ENCODE data around the gene SNTG2.
A peak's percentile ranks its signal among the peaks of the same experiment; 100 is the strongest.

Gene SNTG2

DNA sequence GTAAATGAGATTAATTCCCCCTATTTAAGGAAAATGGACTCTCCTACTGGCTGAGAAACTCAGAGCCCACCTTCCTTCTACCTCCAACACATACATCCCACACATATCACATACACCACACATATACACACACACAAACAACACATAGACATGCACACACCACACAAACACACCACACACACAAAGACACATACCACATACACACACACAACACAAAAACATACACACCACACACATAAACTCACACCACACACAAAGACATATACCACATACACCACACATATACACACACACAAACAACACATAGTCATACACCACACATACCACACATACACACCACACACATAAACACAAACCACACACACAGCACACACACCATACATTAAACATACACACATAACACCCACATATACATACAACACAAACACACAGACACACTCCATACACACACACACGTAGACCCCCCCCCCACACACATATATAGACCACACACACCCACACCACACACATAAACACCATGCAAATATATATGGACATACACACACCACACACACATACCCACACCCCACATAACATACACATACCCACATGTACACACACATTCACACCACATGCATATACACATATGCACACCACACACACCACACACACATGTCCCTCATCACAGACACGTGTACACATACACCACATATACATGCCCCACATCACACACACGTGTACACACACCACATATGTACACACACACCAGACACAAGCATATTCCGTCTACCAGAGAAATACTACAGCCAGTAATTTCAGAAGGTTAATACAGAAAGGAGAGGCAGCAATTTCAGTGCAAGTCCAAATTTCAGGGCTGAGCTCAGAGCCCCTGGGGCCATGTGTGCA is 204.3 kb downstream of the SNTG2 start:
- DNase-seq, result no peak

DNA sequence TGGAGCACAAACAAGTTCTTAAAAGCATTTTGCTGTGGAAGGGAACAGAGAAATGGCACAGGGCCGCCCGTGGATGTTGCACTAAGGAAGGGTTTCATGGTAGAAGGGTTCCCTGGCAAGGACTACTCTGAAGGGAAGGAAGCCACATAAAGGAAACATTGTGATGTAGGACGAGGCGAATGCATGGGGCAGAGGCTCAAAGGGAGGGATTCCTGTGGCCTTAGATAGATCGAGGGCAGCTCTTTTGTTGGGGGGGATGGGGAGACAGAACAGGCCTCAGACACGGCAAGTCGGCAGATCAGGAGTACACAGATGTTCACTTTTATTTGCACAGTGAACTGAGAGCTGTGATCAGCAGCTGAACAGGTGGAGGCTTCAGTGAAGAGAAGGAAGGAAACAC is 205.4 kb downstream of the SNTG2 start:
- no peak for DNase-seq

DNA sequence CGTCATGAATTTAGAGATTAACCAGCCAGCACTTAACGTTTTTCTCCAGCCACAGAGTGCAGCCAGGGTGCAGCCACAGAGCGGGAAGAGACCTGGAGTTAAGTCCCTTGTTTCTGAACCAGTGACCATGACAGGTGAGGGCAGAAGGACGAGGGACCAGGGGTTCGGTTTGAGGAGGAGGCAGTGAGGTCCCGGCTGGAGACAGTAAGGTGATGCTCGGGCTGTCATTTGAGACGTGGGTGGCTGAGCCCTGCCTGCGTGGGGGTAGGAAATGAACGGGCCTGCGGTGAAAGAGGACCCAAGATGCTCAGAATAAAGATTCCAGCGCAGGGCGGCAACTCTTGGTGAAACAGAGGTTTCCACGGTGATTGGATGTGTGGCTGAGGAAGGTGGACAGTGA is 205.9 kb downstream of the SNTG2 start:
- DNase-seq, result no peak

DNA sequence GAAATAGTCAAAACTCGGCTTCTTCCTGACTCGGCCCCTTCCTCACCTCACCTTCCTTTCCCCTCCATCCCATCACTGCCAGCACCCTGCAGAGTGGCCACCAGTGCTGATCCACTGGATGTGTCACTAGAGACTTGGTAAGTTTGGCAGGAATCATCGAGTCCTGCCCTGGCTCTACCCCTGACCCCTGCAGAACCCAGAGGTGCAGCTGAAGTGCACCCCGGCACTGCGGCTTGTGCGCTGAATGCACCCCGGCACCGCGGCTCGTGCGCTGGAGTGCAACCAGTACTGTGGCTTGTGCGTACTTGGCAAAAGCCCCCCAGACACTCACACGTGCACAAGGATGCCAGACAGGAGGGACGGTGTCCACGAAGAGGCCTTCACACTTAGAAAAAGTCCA is 206.5 kb downstream of the SNTG2 start:
- no peak for DNase-seq

DNA sequence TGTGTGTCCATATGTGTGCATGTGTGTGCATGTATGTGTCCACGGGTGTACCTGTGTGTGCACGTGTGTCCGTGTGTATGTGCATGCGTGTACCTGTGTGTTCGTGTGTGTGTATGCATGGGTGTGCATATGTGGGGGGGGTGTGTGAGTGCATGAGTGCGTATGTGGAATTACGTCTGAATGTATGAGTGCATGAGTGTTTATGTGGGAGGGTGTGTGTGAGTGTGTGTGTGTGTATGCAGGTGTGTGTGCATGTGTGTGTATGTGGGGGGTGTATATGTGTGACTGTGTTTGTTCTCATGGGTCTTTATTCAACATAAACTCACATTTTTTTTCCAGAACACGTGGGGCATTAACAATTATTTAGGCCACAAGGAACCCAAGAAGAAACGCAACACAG is 208.4 kb downstream of the SNTG2 start:
- DNase-seq, result no peak

DNA sequence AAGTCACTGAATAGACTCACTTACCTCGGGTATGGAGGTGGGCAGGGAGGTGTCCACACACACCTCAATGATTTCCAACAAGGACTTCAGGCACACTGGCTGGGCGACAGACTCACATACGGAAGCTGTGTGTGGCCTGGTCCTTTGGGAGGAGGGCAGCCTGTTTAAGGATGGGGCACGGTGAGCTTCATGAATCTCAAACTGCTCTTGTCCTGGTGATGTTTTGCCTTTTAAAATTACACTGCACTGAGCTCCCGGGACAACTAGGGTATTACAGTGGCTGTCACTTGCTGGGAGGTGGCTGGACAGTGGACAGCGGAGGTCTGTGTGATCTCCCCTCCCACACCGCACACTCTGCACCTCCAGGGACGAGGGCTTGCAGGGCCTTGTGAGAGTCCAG is 211.6 kb downstream of the SNTG2 start:
- DNase-seq, result no peak

DNA sequence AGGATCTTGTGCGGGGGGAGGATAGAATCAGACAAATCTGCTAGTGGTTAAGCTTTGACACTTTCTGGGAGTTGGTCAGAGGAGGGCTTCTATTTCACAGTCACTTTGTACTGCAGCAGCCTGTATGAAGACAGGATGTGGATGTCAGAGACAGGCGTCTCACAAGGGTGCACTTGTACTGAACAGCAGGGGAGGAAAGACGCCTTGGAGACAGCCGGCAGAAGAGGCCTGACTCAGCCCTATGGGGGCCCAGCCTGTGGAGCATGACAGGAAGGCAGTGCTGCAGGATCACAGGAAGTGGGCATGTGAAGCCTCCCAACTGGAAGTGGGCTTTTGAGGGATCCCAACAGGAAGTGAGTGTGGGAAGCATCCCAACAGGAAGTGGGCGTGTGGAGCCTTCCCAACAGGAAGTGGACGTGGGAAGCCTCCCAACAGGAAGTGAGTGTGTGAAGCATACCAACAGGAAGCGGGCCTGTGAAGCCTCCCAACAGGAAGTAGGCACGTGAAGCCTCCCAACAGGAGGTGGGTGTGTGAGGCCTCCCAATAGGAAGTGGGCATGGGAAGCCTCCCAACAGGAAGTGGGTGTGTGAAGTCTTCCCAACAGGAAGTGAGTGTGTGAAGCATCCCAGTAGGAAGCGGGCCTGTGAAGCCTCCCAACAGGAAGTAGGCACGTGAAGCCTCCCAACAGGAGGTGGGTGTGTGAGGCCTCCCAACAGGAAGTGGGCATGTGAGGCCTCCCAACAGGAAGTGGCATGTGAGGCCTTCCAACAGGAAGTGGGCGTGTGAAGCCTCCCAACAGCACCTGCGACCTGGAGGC is 212.3 kb downstream of the SNTG2 start:
- DNase-seq, result peak; percentile 24 to 26

DNA sequence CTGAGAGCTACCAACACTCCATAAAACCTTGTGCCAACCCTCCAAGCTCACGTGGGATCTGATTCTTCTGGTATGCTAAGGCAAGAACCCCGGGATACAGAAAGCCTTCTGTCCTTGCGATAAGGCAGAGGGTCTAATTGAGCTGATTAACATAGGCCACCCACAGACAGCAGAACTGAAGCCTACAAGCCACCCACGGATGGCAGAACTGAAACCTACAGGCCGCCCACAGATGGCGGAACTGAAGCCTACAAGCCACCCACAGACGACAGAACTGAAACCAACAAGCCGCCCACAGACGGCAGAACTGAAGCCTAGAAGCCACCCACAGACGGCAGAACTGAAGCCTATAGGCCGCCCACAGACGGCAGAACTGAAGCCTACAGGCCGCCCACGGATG is 216.3 kb downstream of the SNTG2 start:
- DNase-seq, result peak in 1 of 2 donors; percentile 17

DNA sequence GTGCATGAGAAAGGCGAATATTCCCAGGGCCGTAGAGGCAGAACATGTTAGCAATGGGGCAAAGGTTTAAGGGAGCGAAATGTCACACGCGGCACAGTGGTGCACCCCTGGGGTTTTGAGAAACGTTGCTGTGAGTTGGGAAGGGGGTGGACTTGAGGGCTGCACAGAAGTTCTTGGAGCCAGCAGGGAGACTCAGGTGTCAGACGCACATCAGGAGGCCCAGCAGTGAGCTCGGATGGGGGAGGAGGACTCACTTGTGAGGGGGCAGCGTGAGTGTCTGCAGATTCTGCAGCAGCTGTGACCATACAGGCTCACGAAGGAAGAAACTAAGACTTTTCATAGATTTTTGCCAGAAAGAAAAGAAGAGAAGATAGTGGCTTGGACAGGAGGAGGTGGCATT is 218.2 kb downstream of the SNTG2 start:
- DNase-seq, result no peak

DNA sequence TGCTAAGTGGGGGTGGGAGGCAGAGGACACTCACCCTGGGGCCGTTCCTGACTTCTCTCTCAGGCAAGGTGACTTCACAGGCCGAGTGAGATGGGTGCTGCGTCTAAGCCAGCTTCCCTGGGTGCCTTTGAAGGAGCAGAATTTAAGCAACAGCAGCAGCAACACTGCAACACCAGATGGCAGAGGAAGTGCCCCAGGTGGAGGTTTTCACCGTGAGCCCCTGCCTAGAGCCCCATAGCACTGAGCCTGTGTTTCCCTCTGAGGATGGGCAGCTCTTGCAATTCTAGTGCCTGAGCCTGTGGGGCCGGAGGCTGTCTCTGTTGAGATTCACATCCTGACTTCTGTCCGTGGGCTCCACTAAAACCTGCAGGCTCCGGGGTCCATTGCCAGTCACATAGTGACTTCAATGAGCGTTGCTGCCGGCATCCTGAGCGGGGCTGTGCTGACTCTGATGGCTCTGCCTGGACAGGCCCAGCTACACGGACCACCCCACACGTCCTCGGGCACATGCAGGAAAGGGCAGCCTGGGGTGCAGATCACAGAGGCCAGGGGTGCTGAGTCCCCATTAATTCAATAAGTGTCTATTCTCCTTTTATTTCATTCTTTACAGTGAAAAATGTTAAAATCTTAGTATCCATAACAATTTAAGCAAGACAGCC is 218.8 kb downstream of the SNTG2 start:
- DNase-seq, result no peak

DNA sequence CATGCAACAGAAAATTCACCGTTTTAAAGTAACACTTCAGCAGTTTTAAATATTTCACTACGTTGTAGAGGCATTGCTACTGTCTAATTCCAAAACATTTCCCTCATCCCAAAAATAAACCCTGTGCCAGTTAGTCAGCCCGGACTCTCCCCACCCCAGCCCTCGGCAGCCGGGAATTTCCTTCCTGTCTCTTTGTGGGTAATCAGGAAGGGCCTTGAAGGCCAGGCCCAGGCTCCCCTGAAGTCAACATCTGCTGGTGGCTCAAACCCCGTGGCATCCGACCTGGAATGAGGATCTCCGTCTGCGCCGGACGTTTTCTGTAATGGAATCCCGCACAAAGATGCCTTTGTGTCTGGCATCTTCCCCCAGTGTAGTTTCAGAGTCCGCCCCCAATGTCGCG is 219.6 kb downstream of the SNTG2 start:
- DNase-seq, result no peak

DNA sequence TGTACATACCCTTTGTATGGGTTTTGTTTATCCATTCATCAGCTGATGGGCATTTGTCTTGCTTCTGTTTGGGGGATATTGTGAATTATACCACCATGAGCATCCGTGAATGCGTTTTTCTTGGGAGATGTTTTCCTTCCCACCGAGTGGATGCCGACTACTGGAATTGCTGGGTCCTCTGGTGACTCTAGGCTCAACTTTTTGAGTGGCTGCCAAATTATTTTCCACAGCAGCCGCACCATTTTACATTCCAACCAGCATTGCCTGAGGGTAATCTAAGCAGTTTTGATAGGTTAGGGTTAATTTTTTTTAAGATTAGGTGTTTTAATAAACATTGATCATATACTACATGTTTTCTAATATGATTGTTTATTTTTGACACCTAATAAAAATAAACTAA is 220.1 kb downstream of the SNTG2 start:
- DNase-seq, result no peak

DNA sequence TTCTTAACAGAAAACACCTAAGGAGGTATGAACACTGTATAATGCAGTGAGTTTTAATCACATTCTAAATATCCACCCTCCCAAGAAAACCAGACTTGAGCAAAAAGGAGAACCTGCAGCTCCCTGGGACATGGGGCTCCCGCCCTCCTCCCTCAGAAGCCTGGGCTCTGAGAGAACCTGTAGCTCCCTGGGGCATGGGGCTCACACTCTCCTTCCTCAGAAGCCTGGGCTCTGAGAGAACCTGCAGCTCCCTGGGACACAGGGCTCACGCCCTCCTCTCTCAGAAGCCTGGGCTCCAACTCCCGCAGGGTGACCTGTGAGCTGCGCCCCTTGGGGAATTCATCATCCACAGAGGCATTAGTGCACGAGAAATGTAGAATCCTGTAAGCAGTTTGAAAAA is 222.9 kb downstream of the SNTG2 start:
- no peak for DNase-seq

DNA sequence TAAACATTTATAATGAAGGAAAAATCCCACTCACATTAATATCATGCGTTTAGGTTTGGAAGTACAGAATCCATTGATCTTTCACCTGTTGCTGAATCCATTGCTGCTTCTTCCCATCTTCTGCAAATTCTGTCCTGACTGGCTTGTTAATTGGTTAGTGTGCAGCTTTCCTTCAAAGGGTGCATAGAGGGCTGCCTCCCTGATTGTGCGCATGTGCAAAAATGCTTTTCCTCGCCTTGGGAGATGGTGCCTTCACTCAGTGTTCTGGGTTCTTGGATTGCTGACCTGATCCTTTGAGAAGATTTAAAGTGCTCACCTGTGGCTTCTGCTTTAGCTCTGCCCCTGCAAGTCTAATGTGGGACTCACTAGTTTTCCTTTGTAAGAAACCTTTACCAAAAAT is 231.2 kb downstream of the SNTG2 start:
- no peak for DNase-seq

DNA sequence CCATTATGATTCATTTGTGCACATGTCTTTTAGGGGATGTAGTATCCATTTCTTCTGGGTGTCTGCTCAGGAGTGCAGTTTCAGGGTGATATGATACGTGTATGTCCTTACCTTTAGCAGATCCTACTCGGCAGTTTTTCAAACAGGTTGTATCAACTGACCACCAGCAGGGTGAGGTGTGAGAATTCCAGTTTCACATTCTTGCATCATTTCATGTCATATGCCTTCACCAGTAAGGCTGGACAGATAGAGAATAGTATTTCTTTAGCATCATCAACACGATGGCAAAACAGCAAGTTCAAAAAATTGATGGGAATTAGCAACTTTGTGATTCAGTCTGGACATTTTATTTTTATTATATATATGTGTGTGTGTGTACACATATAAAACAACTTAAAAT is 232.7 kb downstream of the SNTG2 start:
- no peak for DNase-seq

DNA sequence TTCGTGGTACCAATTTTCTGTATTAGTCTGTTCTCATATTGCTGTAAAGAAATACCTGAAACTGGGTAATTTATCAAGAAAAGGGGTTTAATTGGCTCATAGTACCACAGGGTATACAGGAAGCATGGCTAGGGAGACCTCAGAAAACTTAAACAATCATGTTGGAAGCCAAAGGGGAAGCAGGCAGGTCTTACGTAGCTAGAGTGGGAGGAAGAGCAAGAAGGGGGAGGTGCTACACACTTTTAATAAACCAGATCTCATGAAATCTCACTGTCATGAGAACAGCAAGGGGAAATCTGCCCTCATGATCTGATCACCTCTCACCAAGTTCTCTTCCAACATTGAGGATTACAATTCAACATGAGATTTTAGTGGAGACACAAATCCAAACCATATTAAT is 235.8 kb downstream of the SNTG2 start:
- no peak for DNase-seq

DNA sequence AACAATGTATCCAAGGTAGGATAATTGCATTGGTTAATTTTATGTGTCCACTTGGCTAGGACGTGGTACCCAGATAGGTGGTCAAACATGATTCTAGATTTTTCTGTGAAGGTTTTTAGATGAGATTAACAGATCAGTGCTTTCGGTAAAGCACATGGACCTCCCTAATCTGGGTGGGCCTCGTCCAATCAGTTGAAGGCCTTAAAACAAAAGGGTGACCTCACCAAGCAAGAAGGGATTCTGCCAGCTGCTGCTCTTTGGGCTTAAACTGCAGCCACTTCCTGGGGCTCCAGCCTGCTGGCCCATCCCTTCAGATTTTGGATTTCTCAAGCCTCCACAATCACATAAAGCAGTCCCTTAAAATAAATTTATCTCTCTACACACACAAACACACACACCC is 236.5 kb downstream of the SNTG2 start:
- DNase-seq, result no peak

DNA sequence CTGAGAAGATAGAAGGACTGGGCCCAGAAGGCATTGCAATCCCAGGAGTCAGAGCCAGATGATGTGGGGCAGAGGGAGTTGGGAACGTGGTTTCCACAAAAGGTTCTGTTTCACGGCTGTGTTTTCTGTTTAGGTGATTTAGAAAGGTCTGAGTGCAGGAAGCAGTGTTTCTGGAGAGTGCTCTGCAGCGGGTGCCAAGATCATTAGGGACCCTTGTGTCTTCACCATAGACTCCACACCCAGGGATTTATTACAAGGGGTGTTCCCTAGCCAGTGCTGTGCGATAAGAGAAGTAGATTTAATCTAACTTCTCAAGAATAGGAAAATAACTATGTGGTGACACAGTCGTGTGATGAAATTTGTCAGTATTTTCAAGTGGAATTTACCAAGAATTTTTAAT is 241.5 kb downstream of the SNTG2 start:
- no peak for DNase-seq

DNA sequence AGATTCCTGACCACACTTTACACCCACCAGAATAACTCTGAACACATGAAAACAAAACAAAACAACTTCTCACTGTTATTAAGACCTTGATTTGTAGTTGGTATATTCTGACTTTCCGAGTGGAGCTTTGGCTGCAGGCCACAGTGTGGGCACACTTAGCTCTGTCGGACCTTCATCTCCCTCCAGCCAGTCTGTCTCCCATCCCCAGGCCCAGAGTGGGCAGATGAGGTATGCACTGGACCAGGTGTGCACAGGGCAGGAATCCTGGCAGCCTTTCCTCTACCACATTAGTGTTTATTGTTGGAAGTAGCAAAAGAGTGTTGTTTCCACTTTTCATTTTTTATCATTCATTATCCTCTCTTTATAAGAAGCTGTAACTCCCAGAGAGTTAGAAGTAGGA is 243.2 kb downstream of the SNTG2 start:
- DNase-seq, result no peak

DNA sequence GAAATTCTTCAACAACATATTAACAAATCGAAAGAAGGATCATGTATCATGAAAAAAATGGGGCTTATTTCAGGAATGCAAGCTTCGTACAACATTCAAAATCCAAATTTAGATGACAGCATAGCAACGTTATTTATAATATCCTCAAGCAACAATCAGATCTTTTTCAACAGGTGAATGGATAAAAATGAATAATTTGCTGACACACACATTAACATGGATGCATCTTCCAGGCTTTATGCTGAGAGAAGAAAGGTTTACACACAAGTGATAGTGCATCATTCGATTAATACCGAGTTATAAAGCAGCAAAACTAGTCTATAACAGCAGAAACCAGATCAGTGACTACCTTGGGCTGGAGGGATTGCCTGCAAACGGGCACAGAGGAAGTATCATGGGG is 253.1 kb downstream of the SNTG2 start:
- no peak for DNase-seq

DNA sequence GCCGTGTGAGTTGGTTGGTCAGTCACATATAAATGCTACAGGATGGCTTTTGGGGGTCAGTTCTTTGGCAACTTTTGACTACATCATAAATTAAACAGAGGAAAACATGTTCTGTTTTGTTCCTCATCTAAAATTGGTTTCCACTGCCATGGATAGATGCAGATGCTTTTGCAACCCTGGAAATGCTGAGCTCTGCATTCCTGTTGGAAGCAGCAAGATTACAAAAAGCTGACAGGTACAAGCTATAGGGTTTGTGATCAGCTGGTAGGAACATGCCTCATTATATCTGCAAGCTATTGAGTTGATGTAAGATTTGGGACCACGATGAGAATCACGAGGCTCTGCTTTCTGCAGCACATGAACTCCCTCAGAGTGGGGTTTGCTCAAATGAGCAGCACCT is 255.2 kb downstream of the SNTG2 start:
- no peak for DNase-seq

DNA sequence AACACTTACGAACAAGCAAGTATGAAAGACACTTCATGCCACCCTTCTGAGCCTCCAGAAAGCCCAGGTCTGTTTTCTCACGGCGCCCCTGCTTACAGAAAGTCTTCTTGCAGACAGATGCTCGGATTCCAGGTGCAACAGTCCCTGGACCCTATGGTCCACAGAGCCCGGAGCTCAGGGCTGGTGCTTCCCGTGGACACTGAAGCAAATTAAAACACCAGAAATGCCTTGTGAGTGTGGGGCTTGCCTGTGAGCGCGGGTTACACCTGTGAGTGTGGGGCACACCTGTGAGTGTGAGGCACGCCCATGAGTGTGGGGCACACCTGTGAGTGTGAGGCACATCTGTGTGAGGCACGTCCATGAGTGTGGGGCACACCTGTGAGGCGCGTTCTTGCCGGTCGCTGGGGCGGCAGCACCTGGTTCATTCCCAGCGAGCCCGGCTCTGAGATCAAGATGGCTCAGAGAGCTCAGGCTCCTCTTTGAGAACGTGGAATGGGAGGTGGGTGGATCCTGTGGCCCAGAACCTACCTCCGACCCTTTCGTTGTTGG is 257.4 kb downstream of the SNTG2 start:
- DNase-seq, result no peak

DNA sequence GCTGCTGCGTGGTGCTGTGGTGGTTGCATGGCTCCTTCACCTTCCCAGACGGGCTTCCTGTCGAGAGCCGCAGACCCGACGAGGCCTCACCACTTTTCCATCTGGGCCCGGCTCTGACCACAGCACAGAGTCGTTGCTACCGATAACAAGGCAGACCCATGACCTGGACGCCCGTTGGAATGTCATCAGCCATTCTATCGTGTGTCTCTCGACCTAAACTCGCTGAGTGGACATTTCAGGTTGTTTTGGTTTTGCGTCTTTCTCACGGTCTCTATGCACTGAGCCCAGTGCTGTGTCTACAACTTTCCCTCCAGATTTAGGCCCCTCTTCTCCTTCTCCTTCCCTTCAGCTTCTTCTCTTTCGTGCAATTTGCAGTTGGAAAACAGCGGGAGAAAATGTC is 257.9 kb downstream of the SNTG2 start:
- DNase-seq, result no peak

DNA sequence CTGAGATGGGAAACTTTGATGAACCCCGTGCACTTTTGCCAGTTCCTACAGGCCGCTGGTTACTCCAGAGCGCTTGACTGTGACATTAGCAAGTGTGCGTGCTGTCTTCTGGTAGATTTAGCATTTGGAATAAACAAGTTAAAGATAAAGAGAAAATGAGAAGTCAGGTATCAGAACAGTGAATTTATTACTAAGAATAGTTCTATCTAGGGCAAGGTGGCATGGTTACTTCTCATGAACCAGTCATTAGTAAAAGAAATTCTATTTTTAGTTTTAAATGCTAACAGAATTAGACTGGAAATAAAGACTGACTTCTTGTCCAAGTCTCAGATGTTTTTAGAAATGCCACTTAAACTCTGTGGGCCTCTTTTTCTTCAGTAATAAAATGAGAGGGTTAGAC is 258.6 kb downstream of the SNTG2 start:
- no peak for DNase-seq
